Measurements from ENCODE around the gene AQP7.
"Not testable (repeated sequence)": the region's sequence is repeated elsewhere in the genome, so short reads cannot be mapped to it uniquely, and the experiment has no call there.

AQP7 gene

DNA sequence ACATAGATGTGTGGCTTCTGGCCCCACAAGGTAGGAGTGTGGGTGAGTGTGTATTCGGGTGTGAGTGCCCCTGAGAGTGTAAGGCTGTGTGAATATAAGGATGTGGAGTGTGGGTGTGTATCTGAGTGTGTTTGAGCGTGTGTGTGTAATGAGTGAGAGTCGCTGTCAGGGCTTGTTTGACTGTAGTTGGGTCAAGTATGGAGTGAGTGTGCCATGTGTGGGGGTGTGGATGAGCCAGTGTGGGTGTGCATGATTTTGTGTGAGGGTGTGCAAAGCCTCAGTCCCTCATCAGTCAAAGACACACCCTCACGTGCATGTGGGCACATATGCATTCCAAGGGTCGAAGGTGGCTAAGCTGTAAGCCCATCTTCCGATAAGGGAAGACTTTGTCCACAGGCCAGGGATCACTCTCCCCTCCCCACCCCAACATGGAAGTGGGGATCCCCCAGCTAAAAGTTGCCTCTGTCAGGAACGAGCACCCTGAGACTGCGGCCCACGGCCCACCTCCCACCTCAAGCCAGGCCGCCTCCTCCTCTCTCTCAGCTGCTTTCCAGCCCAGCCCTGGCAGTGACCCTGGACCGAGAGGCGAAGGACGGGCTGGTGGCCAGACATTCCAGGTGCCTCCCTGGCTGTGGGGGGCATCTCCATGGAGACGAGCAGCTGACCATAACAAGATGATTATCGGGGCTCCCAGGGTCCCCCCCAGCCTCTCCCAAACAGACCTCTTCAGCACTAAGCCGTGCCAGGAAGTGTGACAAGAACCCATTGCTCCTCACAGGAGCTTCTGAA lies 32.1 kb upstream of the AQP7 start:
- no peak for DNase-seq (ENCODE audit: low read depth in 2 of 3, low spot score in 1 of 3)

DNA sequence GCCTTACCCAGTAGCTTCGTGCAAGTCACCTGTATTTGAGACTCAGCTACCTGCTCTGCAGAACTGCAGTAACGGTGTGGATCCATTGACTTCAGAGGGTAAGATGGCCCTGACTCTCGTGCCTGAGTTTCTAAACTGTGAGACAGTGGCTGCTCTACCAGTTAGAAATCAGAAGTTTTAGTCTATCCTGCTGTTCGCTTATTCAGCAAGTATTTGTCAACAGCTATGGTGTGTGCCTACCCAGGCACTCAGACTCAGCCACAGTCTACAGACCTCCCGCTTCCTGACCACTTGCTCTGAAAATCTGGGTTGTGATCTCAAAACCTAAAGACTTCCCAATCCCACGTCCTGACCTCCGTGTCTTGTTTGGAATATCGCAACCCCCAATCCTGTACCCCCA lies 31.5 kb upstream of the AQP7 start:
- DNase-seq (ENCODE audit: low read depth in 2 of 3, low spot score in 1 of 3) = no peak

GRCh38 chr9:33431420-33431819 lies 29.1 kb upstream of the AQP7 start:
- no peak for DNase-seq (ENCODE audit: low read depth in 2 of 3, low spot score in 1 of 3)

DNA sequence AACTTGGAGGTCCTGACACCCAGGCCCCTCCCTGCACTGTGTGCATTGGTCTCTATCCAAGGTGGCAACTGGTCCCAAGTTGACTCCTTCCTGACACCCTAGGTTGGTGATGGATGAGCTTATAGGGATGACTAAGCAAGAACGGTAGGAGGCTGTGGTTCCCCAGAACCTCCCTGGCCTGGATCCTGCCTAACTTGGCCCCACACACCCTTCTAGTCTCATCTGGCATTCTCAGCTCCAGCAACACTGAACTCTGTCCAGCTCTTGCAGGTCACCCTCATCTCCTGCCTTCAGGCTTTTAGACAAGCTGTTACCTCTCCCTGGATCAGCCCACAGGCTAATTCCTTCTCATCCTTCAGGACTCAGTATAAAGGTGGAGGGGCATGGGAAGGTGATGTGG lies 28.6 kb upstream of the AQP7 start:
- DNase-seq (ENCODE audit: low read depth in 2 of 3, low spot score in 1 of 3) = no peak

DNA sequence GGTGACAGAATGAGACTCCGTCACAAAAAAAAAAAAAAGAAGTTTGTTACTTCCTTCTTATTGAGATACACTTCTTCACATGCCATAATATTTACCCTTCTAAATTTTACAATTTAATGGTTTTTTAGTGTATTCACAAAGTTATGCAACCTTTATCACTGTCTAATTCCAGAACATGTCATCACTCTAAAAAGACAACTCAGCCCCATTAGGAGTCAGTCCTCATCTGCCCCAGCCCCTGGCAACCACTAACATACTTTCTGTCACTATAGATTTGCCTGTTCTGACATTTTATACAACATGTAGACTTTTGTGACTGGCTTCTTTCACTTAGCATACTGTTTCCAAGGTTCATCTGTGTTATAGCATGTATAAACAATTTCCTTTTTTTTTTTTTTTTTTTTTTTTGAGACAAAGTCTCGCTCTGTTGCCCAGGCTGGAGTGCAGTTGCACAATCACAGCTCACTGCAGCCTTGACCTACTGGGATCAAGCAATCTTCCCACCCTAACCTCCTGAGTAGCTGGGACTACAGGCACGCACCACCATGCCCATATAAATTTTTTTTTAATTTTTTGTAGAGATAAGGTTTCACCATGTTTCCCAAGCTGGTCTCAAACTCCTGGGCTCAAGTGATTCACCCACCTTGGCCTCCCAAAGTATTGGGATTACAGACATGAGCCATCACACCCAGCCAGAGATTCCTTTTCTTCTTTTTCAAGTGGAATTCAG lies 27.1 kb upstream of the AQP7 start:
- DNase-seq (ENCODE audit: low read depth in 2 of 3, low spot score in 1 of 3) = no peak

DNA sequence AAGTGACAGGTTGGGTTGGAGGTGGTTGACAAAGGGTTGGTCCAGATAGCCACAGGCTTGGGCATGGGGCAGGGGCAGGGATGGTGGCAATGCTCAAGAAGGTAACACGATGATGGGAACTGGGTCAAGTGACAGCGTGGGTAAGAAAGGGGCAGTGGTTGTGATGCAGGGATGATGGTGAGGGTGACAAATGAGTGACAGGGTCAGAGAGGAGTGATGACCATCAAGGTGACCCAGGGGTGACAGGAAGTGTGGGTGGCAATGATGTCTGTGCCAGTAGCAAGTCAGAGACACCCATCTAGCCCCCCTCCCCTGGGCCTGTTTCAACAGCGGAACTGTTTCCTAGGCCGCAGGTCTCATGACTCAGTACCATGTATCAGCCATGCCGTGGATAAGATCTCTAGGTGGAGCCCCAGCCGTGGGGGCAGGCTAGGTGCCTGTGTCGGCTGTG lies 24.5 kb upstream of the AQP7 start:
- no peak for DNase-seq (ENCODE audit: low read depth in 2 of 3, low spot score in 1 of 3)

- no peak for DNase-seq (ENCODE audit: low read depth in 2 of 3, low spot score in 1 of 3)
Measured at GRCh38 chr9:33425128-33425533, 22.8 kb upstream of the AQP7 start.

DNA sequence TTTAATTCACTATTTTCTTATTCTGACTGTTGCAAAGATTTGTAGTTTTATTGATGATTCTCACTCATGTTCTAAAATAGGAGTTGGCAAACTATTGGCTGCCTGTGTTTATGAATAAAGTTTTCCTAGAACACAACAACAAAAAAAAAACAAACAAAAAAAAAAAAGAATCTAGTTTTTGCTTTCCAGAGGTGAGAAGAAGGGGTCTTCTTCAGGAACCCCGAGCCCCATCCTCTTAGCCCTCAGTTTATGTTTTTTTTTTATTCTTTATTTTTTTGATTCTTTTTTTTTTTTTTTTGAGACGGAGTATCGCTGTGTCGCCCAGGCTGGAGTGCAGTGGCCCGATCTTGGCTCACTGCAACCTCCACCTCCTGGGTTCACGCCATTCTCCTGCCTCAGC lies 22.1 kb upstream of the AQP7 start:
- not testable (repeated sequence) for DNase-seq (ENCODE audit: low read depth in 2 of 3, low spot score in 1 of 3)

- not testable (repeated sequence) for DNase-seq (ENCODE audit: low read depth in 2 of 3, low spot score in 1 of 3)
Measured at GRCh38 chr9:33424043-33424442, 21.7 kb upstream of the AQP7 start.

- DNase-seq (ENCODE audit: low read depth in 2 of 3, low spot score in 1 of 3) = no peak
Measured at GRCh38 chr9:33419708-33420303, 17.4 kb upstream of the AQP7 start.

DNA sequence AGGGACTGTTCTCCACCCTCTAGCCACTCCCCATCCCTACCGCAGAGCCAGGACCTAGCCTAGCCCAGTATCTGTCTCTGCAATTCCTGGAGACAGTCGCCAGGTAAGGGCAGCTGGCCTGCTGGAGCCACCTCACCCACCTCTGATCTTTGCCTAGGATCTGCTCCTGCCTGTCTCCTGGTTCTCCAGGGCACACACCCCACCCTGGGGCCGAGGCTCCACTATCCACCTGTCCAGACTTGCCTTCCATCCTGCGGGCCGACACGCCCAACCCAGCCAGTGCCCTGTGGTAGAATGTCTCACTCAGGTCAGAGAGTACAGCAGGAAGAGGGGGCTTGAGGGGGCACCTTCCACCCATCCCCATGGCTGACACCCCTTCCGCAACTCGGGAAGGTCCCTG lies 15.7 kb upstream of the AQP7 start:
- DNase-seq (ENCODE audit: low read depth in 2 of 3, low spot score in 1 of 3) = no peak

GRCh38 chr9:33416996-33417395 lies 14.6 kb upstream of the AQP7 start:
- DNase-seq (ENCODE audit: low read depth in 2 of 3, low spot score in 1 of 3) = no peak

GRCh38 chr9:33415501-33416038 lies 13.2 kb upstream of the AQP7 start:
- DNase-seq (ENCODE audit: low read depth in 2 of 3, low spot score in 1 of 3) = peak; percentile 91 to 95 (median 91)

DNA sequence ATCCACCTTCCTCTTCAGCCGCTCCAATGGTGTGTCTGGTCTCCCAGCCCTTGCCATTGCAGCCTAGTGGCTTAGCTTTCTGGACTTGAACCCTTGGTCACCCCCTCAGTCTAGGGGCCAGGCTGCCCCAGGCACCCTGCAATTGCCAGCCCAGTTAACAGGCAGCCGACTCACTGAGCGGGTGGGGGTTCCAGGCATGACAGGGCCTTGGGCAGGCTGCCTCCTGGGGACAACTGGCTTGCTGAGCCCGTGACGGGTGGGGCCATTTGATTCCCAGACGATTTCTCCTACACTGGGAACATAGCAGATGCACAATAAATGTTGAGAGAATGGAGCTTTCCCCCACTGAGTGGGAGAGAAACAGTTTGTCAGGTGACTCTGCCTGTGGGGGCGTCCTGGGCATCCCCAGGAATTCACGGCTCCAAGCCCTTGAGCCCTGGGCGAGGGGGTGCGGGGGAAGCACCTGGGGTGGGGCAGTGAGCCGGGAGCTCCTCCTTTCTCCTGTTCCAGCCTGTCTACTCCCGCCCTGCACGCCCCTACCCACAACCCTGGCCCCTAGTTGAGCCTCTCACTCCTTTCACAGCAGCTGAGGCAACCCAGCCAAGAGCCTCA lies 12.6 kb upstream of the AQP7 start:
- no peak for DNase-seq (ENCODE audit: low read depth in 2 of 3, low spot score in 1 of 3)

DNA sequence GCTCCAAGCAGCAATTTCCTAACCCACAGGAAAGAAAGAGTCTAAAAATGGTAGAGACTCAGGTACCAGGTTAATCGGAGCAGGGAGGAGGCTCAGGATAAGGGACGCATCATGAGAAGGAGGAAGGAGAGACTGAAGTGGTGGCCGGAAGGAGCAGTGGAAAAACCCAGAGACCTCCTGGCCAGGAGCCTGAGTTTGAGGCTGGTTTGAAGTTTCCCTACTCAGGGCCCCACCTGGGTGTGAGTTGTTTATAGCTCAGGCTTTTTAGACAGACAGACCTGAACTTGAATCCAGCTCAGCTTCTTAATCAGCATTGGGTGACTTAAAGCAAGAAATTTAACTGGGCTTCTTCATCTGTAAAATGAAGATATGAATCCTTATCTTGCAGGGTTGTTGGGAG lies 11.9 kb upstream of the AQP7 start:
- DNase-seq (ENCODE audit: low read depth in 2 of 3, low spot score in 1 of 3) = no peak

DNA sequence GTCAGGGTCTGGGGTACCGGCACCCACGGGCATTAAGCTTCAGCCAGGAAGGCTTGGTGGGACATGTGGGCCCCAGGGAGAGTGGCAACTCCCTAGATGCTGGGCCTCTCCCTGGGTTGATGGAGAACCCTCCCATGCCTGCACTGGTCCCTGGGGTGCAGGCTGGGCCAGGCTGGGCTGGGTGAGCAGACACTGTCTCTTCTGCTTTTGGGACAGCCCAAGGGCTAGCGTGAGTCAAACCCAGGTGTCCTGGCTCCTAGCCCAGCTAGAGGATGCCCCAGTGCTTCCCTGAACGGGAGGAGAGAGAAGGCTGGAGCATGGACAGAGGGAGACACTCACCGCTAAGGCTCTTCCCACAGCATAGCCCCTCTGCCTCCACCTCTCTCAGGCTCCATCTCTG lies 5.7 kb upstream of the AQP7 start:
- DNase-seq (ENCODE audit: low read depth in 2 of 3, low spot score in 1 of 3) = no peak

DNA sequence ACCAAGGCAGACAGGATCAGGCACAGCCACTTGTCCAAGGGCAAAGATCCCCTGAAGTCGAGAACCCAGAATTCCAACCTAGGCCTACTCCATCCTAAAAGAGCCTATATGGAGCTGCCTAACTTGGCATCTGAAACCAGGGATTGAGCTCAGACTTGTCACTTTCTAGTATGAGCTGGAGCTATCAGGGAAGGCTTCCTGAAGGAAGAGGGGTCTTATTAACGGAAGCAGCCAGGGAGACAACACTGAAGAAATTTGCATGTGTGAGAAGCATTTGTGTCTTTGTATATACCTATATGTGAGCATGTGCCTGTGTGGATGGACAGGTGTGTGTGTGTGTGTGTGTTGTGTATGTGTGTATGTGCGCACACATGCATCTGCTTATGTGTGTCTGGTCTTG lies 4.7 kb upstream of the AQP7 start:
- DNase-seq (ENCODE audit: low read depth in 2 of 3, low spot score in 1 of 3) = no peak

- DNase-seq (ENCODE audit: low read depth in 2 of 3, low spot score in 1 of 3) = no peak
Measured at GRCh38 chr9:33404788-33405362, 2.5 kb upstream of the AQP7 start.

GRCh38 chr9:33403941-33404787 lies 1.8 kb upstream of the AQP7 start:
- no peak for DNase-seq (ENCODE audit: low read depth in 2 of 3, low spot score in 1 of 3)

DNA sequence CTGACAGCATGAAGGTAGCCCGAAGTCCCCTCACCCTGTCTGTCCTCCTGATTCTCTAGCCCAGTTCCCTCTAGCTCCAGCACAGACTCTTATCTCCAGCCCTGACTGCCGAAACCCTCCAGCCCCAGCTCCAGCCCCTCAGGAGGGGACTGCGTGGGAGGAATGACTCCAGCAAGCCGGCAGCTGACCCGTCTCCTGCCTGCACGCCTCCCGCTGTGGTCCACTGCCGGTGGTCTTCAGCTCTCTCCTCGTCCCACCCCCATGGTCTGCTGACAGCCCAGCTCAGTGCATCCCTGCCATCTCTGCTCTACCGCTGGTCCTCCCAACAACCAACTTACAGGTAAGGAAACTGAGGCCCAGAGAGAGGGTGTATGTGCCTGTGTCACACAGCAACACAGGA lies 559 bp downstream of the AQP7 start:
- DNase-seq (ENCODE audit: low read depth in 2 of 3, low spot score in 1 of 3) = not testable (repeated sequence)
